GM12878 (cell line): ENCODE measurements around the gene BCAS3. TPM values are rescaled to one million over a fixed set of nuclear protein-coding genes. Genes with fewer than 3 reads are reported as not detected.

ENCODE experiments used
- ATAC-seq: fragments of 200-7000 bp; cut with Tn5 transposase; 3 replicates; pipeline ENCODE4 v1.9.1; 2020; ENCODE audit warnings: mild to moderate bottlenecking, moderate library complexity
- BruUV-seq: library from RNA; stranded (reverse); fragments of 400-500 nt; replicated peaks from 2 replicates; lab custom pipeline; 2021; lab: Mats Ljungman, UMichigan
- CTCF ChIA-PET: fragments of 300-600 bp; sonication (Branson Sonifier 250); formaldehyde crosslinking; extraction: SDS; loops from one replicate; lab custom pipeline; 2021; ENCODE audit warnings: inconsistent platforms; lab: Yijun Ruan, JAX
- POLR2A ChIA-PET: fragments of 350-600 bp; formaldehyde crosslinking; extraction: SDS; loops from one replicate; lab custom pipeline; 2021; ENCODE audit warnings: inconsistent platforms; lab: Charles Lee
- RAD21 ChIA-PET: fragments of 300-600 bp; sonication (Branson Sonifier 250); formaldehyde crosslinking; loops from one replicate; lab custom pipeline; 2023; ENCODE audit warnings: antibody characterized with exemption; ENCODE audit not compliant: unreplicated experiment; lab: Charles Lee
- SMC1A ChIA-PET: fragments of 300-600 bp; sonication (Branson Sonifier 250); formaldehyde crosslinking; loops from one replicate; lab custom pipeline; 2023; ENCODE audit not compliant: unreplicated experiment, uncharacterized antibody; lab: Charles Lee
- DNase-seq: peaks from one replicate; pipeline ENCODE4 v3.0.0-alpha.2; 2011; ENCODE audit warnings: low read depth, low spot score
- FAIRE-seq: peaks from 3 replicates; lab custom pipeline; 2011; peaks lifted over from hg19 to GRCh38; lab: Jason Lieb, UNC
- H2AFZ ChIP-seq: 2 replicates; pipeline ENCODE4 v1.6.0; 2011; ENCODE audit warnings: low read depth, low read length, control low read depth; ENCODE audit not compliant: control insufficient read depth
- H3K27ac ChIP-seq: 2 replicates; pipeline ENCODE4 v1.5.1; 2011; ENCODE audit warnings: control low read depth; ENCODE audit not compliant: control insufficient read depth, insufficient read depth
- H3K27me3 ChIP-seq, 2 experiments: replicated peaks in 1 of 2; 2 replicates each; pipeline versions ENCODE4 v1.6.0 to v1.6.1; 2011; ENCODE audit warnings: low read length in 1 of 2; ENCODE audit not compliant: control insufficient read depth in 2 of 2, insufficient read depth in 2 of 2
- H3K36me3 ChIP-seq, 2 experiments: 2 replicates each; pipeline ENCODE4 v1.5.1; 2011; ENCODE audit warnings: low read length in 1 of 2; ENCODE audit not compliant: control insufficient read depth in 2 of 2, insufficient read depth in 2 of 2
- H3K4me1 ChIP-seq: 2 replicates; pipeline ENCODE4 v1.6.1; 2011; ENCODE audit warnings: mild to moderate bottlenecking, low read length, moderate library complexity, mixed read lengths; ENCODE audit not compliant: control insufficient read depth, insufficient read depth
- H3K4me2 ChIP-seq: 2 replicates; pipeline ENCODE4 v1.6.0; 2011; ENCODE audit warnings: control low read depth; ENCODE audit not compliant: control insufficient read depth, insufficient read depth
- H3K4me3 ChIP-seq: fragments of 200-600 bp; sonication (generic); 2 replicates; pipeline ENCODE4 v1.5.1; 2016
- H3K79me2 ChIP-seq: 2 replicates; pipeline ENCODE4 v1.6.0; 2011; ENCODE audit warnings: low read length; ENCODE audit not compliant: control insufficient read depth, insufficient read depth
- H3K9ac ChIP-seq: 2 replicates; pipeline ENCODE4 v1.8.0; 2011; ENCODE audit warnings: low read length, control low read depth, mixed read lengths; ENCODE audit not compliant: control insufficient read depth, insufficient read depth
- H3K9me3 ChIP-seq: replicated peaks from 3 replicates; pipeline ENCODE4 v1.5.1; 2011; ENCODE audit warnings: mild to moderate bottlenecking, low read length; ENCODE audit not compliant: control insufficient read depth, insufficient read depth
- H4K20me1 ChIP-seq: 2 replicates; pipeline ENCODE4 v1.6.0; 2011; ENCODE audit not compliant: control insufficient read depth, insufficient read depth
- BACH1 ChIP-seq: fragments of 450-650 bp; IDR thresholded peaks from 2 replicates; pipeline ENCODE4 v1.6.1; 2017; ENCODE audit warnings: mild to moderate bottlenecking, borderline replicate concordance
- CBFB ChIP-seq: IDR thresholded peaks from 2 replicates; pipeline ENCODE4 v1.6.1; 2016; ENCODE audit warnings: antibody characterized with exemption, low read depth
- CHD2 ChIP-seq: IDR thresholded peaks from 2 replicates; pipeline ENCODE4 v1.6.1; 2011; ENCODE audit warnings: low read depth, low read length, improper control_type of control experiment, borderline replicate concordance
- HDAC6 ChIP-seq: fragments of 200-600 bp; sonication (generic); IDR thresholded peaks from one replicate; pipeline ENCODE4 v1.8.0; 2017; ENCODE audit warnings: antibody characterized with exemption; ENCODE audit not compliant: unreplicated experiment
- IKZF2 ChIP-seq, 2 experiments: fragments of 450-650 bp; IDR thresholded peaks; 2 replicates each; pipeline ENCODE4 v1.6.1; 2017; ENCODE audit warnings: mild to moderate bottlenecking in 2 of 2, moderate library complexity in 2 of 2
- IRF4 ChIP-seq: IDR thresholded peaks from 2 replicates; pipeline ENCODE4 v1.6.1; 2011; ENCODE audit warnings: low read depth, low read length
- IRF5 ChIP-seq: fragments of 450-650 bp; IDR thresholded peaks from 2 replicates; pipeline ENCODE4 v1.6.1; 2017; ENCODE audit warnings: borderline replicate concordance
- MLLT1 ChIP-seq: fragments of 450-650 bp; IDR thresholded peaks from 2 replicates; pipeline ENCODE4 v1.6.1; 2016; ENCODE audit warnings: mild to moderate bottlenecking
- RCOR1 ChIP-seq: conservative IDR thresholded peaks from 2 replicates; pipeline ENCODE4 v1.6.1; 2012; ENCODE audit warnings: low read depth, low read length, improper control_type of control experiment
- STAT1 ChIP-seq: fragments of 450-650 bp; conservative IDR thresholded peaks from 2 replicates; pipeline ENCODE4 v1.6.1; 2014; ENCODE audit warnings: antibody characterized with exemption, mild to moderate bottlenecking
- TCF7 ChIP-seq: IDR thresholded peaks from 2 replicates; pipeline ENCODE4 v1.6.1; 2014; ENCODE audit warnings: antibody characterized with exemption, borderline replicate concordance
- ZNF217 ChIP-seq: fragments of 450-650 bp; IDR thresholded peaks from 2 replicates; pipeline ENCODE4 v1.6.1; 2017; ENCODE audit warnings: antibody characterized with exemption, mild to moderate bottlenecking
- ZNF384 ChIP-seq: IDR thresholded peaks from 2 replicates; pipeline ENCODE4 v1.6.1; 2012; ENCODE audit warnings: low read depth, mild to moderate bottlenecking, low read length, improper control_type of control experiment, borderline replicate concordance
- WGBS: methylation state at CpG from one replicate; pipeline ENCODE4 v1.1.6; 2016; ENCODE audit warnings: low lambda C conversion rate; ENCODE audit not compliant: insufficient replicate concordance, insufficient coverage; ENCODE audit errors: missing lambda C conversion rate; 5-methylcytosine and 5-hydroxymethylcytosine counted together
- in situ Hi-C: fragments of 300-500 bp; cut with MboI; formaldehyde crosslinking; loops from 9 replicates; pipeline ENCODE4 v1.14.3; 2018; ENCODE audit warnings: mixed read lengths
- intact Hi-C: fragments of 100-400 bp; cut with micrococcal nuclease; formaldehyde crosslinking; loops from one replicate; pipeline ENCODE4 v1.14.2; 2022; ENCODE audit not compliant: unreplicated experiment
- polyA plus RNA-seq, 11 experiments: library from polyadenylated mRNA; depleted of rRNA in 4 of 11; unstranded in 6 of 11; stranded (reverse) in 5 of 11; fragments of >200 nt; fragmentation: Nextera tagmentation in 4 of 11; fragmentation: Illumina TruSeq in 1 of 11; extraction: Ambion mirVana in 4 of 11; extraction: Trizol in 1 of 11; gene quantifications; 1 replicate in 1 of 11; 2 replicates in 10 of 11; pipeline versions ENCODE4 v1.2.1 to v1.2.3, GENCODE V29; 2011 to 2016; ENCODE audit warnings: inconsistent platforms in 2 of 11, missing spikeins in 2 of 11, low read depth in 1 of 11
- total RNA-seq, 4 experiments: library from RNA; depleted of rRNA in 3 of 4; stranded (reverse); fragments of >200 nt in 3 of 4; fragmentation: Illumina TruSeq in 1 of 4; extraction: Trizol in 1 of 4; gene quantifications; 2 replicates each; pipeline versions ENCODE4 v1.2.1 to v1.2.3, GENCODE V29; 2013 to 2021
- TF ChIP-seq, protein P1 (sequence below): IDR thresholded peaks from 2 replicates; pipeline ENCODE4 v1.6.1; 2012; ENCODE audit warnings: low read depth, low read length, improper control_type of control experiment

The BCAS3 gene
- total and polyA plus RNA-seq, 10 of the 15 experiments (the other 5 are each of a cell fraction or from before 2014, with no cell fraction given): 2.1 to 11.0 (median 6.6) TPM

DNA sequence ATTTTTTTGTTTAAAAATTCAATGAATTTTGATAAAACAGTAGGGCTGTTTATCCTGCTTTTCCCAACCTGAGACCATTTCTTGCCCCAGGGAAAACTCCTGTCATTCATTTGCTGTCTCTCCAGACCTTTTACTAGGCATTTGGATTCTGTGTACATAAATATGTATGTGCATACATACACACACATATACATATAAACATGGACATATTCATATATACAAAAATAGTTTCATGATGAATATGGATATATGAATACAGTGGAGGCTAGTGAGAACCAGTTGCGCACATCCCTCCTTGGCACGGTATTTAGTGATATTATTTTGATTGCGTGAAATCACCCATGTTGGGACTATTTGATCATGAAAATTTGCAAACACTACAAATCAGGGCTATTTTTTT is 269.9 kb downstream of the BCAS3 start (continued):
- no peak for TF ChIP-seq IKZF2 (IDR thresholded peaks at IDR 0.05)

- 26% methylated on average over 3 of the region's 3 CpGs for WGBS
- no peak for FAIRE-seq
- H3K27me3 ChIP-seq: no peaks in the 10 kb centered on the region
- no TSS peak for BruUV-seq
- H3K36me3 ChIP-seq: no peaks in the 10 kb centered on the region
- no peak overlapping the region for H2AFZ ChIP-seq
- no peak overlapping the region for H3K4me2 ChIP-seq
- ChIA-PET POLR2A (no interaction called here), RAD21 (no interaction called here), CTCF (interaction anchor here (0.9 kb wide), 1 partner anchor 19 kb away, joined by 3 read pairs; no protein-coding TSS in a partner anchor)
- in situ Hi-C loops (no loop called here), intact Hi-C loops (no loop called here)
- no peak overlapping the region for H3K9ac ChIP-seq
- H3K4me1 ChIP-seq: no peaks in the 10 kb centered on the region
- H3K27ac ChIP-seq: no peak overlapping the region
- no peaks in the 10 kb centered on the region for H4K20me1 ChIP-seq
- H3K79me2 ChIP-seq: no peaks in the 10 kb centered on the region
- TF ChIP-seq STAT1: no peak
- TF ChIP-seq CHD2: no peak
- TF ChIP-seq, all 136 proteins: peak for 0
- ATAC-seq (no peak), DNase-seq (no peak)
- H3K9me3 ChIP-seq: no peaks in the 10 kb centered on the region
- SMC1A ChIA-PET: no interaction called here
- no peak overlapping the region for H3K4me3 ChIP-seq
Observed at GRCh38 chr17:60952747-60953146, 275.1 kb downstream of the BCAS3 start.

GRCh38 chr17:60959011-60959410 is 281.4 kb downstream of the BCAS3 start:
- Histone ChIP-seq H3K4me1 (no peaks in the 10 kb centered on the region), H3K4me2 (no peak overlapping the region), H3K4me3 (no peak overlapping the region), H3K79me2 (no peaks in the 10 kb centered on the region), H3K9ac (no peak overlapping the region), H2AFZ (no peak overlapping the region), H4K20me1 (no peaks in the 10 kb centered on the region), H3K27ac (no peak overlapping the region), H3K9me3 (no peaks in the 10 kb centered on the region; the same call in 2 of the 3 replicates), H3K36me3 (no peaks in the 10 kb centered on the region), H3K27me3 (no peaks in the 10 kb centered on the region)
- WGBS: 19% methylated on average over 2 of the region's 2 CpGs
- ATAC-seq (no peak), FAIRE-seq (no peak), DNase-seq (no peak)
- intact Hi-C loops (no loop called here), in situ Hi-C loops (no loop called here)
- ChIA-PET POLR2A (no interaction called here), CTCF (no interaction called here), RAD21 (no interaction called here), SMC1A (no interaction called here)
- no TSS peak for BruUV-seq
- TF ChIP-seq ZNF384 (no peak), RCOR1 (no peak), ZNF217 (no peak), BACH1 (no peak), IRF5 (no peak), HDAC6 (no peak), MLLT1 (no peak), IRF4 (no peak), TCF7 (no peak), CBFB (no peak)
- TF ChIP-seq, protein P1, sequence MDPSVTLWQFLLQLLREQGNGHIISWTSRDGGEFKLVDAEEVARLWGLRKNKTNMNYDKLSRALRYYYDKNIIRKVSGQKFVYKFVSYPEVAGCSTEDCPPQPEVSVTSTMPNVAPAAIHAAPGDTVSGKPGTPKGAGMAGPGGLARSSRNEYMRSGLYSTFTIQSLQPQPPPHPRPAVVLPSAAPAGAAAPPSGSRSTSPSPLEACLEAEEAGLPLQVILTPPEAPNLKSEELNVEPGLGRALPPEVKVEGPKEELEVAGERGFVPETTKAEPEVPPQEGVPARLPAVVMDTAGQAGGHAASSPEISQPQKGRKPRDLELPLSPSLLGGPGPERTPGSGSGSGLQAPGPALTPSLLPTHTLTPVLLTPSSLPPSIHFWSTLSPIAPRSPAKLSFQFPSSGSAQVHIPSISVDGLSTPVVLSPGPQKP: no peak
